Muscle layer of duodenum (tissue), 2 donors: ENCODE measurements around the gene ESR2.

Source experiments
- H3K27ac ChIP-seq: one replicate; pipeline ENCODE4 v1.7.0; 2013; ENCODE audit warnings: mild to moderate bottlenecking, low read length
- H3K27me3 ChIP-seq: one replicate; pipeline ENCODE4 v1.7.0; 2013; ENCODE audit warnings: low read depth, mild to moderate bottlenecking, control low read depth, low read length
- H3K36me3 ChIP-seq, 2 donors: one replicate each; pipeline ENCODE4 v1.7.0; 2013; ENCODE audit warnings: low read length in 2 of 2, control low read depth in 1 of 2, mild to moderate bottlenecking in 1 of 2; ENCODE audit not compliant: insufficient read depth in 2 of 2, control insufficient read depth in 1 of 2
- H3K4me1 ChIP-seq, 2 donors: one replicate each; pipeline ENCODE4 v1.7.0; 2013; ENCODE audit warnings: low read length in 2 of 2, mild to moderate bottlenecking in 2 of 2, control low read depth in 1 of 2, moderate library complexity in 1 of 2; ENCODE audit not compliant: insufficient read depth in 2 of 2, control insufficient read depth in 1 of 2
- H3K4me3 ChIP-seq, 2 donors: one replicate each; pipeline ENCODE4 v1.7.0; 2013; ENCODE audit warnings: low read length in 2 of 2, low read depth in 1 of 2, mild to moderate bottlenecking in 1 of 2
- H3K9me3 ChIP-seq, 2 donors: one replicate each; pipeline ENCODE4 v1.7.0; 2013; ENCODE audit warnings: low read length in 2 of 2, control low read depth in 1 of 2, mild to moderate bottlenecking in 1 of 2; ENCODE audit not compliant: control insufficient read depth in 1 of 2
- donor health status: healthy.

The ESR2 gene

GRCh38 chr14:64298773-64299172, 4.6 kb upstream of the ESR2 start:
- Histone ChIP-seq H3K36me3 (no peaks in the 10 kb centered on the region), H3K9me3 (no peaks in the 10 kb centered on the region), H3K4me1 (peaks cover 0 to 12% of the 10 kb centered on the region in 2 donors), H3K27me3 (peaks cover 8% of the 10 kb centered on the region), H3K27ac (no peak overlapping the region), H3K4me3 (no peak overlapping the region)

DNA sequence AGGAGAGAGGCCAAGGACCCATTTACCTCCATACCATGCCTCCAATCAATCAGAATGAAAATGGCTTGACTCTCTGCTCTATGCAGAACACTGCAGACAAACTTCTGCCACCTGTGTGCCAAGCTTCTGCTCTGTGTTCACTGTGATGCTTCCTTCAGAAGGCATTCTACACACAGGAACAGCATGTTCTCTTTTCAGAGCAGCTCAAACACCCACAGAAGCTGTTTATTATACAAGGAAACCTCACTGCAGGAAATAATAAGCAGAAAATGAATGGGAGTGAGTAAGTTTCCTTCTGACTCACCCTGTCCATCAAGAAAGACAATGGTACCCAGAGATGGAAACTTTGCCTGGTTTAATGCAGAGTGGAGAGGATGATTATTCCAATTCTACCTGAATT, 2.4 kb upstream of the ESR2 start:
- Histone ChIP-seq H3K27me3 (peaks cover 8% of the 10 kb centered on the region), H3K4me1 (peaks cover 0 to 14% of the 10 kb centered on the region in 2 donors), H3K4me3 (no peak overlapping the region), H3K27ac (no peak overlapping the region), H3K36me3 (no peaks in the 10 kb centered on the region), H3K9me3 (no peaks in the 10 kb centered on the region)

DNA sequence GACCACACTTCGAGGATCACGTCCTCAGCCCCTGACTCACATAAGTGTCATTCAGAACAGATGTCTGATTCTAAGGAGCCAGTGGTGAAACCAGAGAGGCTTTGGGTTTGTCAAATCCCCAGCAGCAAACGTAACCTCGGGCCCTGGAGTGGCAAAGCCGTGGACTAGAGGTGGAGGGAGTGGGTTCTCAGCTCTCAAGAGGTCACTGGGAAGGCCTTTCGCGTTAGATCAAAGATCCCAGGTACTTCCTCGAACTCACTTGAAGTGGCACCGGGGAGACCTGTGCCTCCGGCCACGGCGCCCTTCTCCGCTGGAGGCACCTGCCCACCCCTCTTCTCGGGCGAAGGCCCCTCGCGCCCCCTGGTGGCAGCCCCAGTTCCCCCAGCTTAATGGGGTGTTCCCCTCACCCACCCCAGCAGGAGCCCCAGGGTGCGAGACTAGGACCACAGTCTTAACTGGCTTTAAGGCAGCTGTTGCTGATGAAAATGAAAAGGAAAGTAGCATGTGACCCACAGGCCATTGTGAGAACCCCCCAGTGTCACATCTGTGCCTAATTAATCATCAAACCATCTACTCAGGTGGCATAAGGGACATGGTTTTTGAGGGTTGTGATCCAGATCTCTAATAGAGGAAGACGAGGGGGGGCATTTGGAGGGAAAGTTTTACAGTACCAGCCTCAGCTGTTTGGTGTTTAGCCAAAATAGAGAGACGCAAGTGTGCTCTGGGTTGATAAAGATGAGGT, 672 bp upstream of the ESR2 start:
- Histone ChIP-seq H3K27me3 (peaks cover 8% of the 10 kb centered on the region), H3K9me3 (no peaks in the 10 kb centered on the region), H3K4me3 (peak overlapping the region; percentile 63 to 66), H3K4me1 (peaks cover 0 to 14% of the 10 kb centered on the region in 2 donors), H3K27ac (no peak overlapping the region), H3K36me3 (no peaks in the 10 kb centered on the region)

DNA sequence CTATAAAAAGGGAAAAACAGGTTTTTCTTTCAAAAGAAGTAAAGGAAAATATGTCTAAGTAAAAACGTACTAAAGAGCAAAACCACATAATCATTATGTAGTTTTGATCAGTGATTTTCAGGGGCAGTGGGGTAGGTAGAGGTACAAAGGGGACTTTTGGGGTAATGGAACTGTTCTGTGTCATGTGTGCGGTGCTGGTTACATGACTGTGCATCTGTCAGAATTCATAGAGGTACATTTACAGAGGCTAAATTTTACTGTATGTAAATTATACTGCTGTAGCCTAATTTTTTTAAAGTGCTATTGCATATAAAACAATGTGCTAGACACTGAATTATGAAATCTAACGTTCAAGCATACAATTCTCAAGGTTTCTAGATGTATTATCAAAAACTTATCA, 2.0 kb downstream of the ESR2 start:
- no peaks in the 10 kb centered on the region for H3K36me3 ChIP-seq
- H3K27me3 ChIP-seq, result peaks cover 8% of the 10 kb centered on the region

GRCh38 chr14:64289571-64289970, 4.6 kb downstream of the ESR2 start:
- Histone ChIP-seq H3K27me3 (peaks cover 8% of the 10 kb centered on the region), H3K4me3 (no peak overlapping the region), H3K9me3 (no peaks in the 10 kb centered on the region), H3K4me1 (peaks cover 0 to 10% of the 10 kb centered on the region in 2 donors), H3K27ac (no peak overlapping the region), H3K36me3 (no peaks in the 10 kb centered on the region)

More for the DNA sequence above, 2.0 kb downstream of the ESR2 start:
- H3K4me1 ChIP-seq, result peaks cover 0 to 14% of the 10 kb centered on the region in 2 donors
- H3K27ac ChIP-seq, result no peak overlapping the region
- H3K4me3 ChIP-seq, result no peak overlapping the region
- H3K9me3 ChIP-seq, result no peaks in the 10 kb centered on the region

- Histone ChIP-seq H3K27me3 (no peaks in the 10 kb centered on the region), H3K4me3 (no peak overlapping the region), H3K27ac (no peak overlapping the region), H3K36me3 (no peaks in the 10 kb centered on the region), H3K4me1 (no peaks in the 10 kb centered on the region), H3K9me3 (no peaks in the 10 kb centered on the region)
These were observed 12.4 kb downstream of the ESR2 start for GRCh38 chr14:64281805-64282204.

GRCh38 chr14:64279704-64280668, 14.2 kb downstream of the ESR2 start:
- Histone ChIP-seq H3K4me3 (no peak overlapping the region), H3K4me1 (no peaks in the 10 kb centered on the region), H3K9me3 (no peaks in the 10 kb centered on the region), H3K27me3 (no peaks in the 10 kb centered on the region), H3K27ac (no peak overlapping the region), H3K36me3 (no peaks in the 10 kb centered on the region)

DNA sequence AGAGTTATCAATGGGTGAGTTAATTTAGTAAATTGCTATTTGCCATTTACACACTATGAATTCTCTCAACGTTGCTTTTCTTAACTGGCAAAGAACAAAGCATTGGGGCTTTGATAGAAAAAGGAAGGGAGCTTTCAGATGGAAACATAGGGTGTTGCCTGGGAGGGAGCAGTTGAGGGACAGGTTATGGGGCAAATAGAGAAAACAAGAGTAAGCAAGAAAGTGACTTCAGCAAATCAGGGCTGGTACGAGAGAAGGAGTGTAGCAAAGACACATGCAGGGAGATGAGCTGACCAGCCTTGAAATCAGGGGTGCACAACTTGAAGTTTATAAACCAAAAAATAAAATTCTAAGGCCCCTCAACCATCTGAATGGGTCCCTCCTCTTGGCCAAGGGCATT, 15.7 kb downstream of the ESR2 start:
- Histone ChIP-seq H3K27me3 (no peaks in the 10 kb centered on the region), H3K9me3 (peaks cover 0 to 3% of the 10 kb centered on the region in 2 donors), H3K4me3 (no peak overlapping the region), H3K4me1 (no peaks in the 10 kb centered on the region), H3K27ac (no peak overlapping the region), H3K36me3 (no peaks in the 10 kb centered on the region)

DNA sequence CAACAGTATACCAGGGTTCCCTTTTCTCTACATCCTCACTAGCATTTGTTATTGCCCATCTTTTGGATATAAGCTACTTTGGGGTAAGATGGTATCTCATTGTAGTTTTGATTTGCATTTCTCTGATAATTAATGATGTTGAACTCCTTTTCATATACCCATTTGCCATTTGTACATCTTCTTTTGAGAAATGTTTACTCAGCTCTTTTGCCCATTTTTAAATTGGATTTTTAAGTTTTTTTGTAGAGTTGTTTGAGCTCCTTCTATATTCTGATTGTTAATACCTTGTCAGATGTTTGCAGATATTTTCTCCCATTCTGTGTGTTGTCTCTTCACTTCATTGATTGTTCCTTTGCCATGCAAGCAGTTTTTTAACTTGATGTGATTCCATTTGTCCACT, 22.2 kb downstream of the ESR2 start:
- no peaks in the 10 kb centered on the region for H3K36me3 ChIP-seq
- H3K4me3 ChIP-seq, result no peak overlapping the region
- H3K27me3 ChIP-seq, result no peaks in the 10 kb centered on the region
- no peak overlapping the region for H3K27ac ChIP-seq
- H3K9me3 ChIP-seq, result peaks cover 0 to 4% of the 10 kb centered on the region in 2 donors
- no peaks in the 10 kb centered on the region for H3K4me1 ChIP-seq

GRCh38 chr14:64266239-64266638, 27.9 kb downstream of the ESR2 start:
- Histone ChIP-seq H3K4me3 (no peak overlapping the region), H3K27ac (no peak overlapping the region), H3K27me3 (no peaks in the 10 kb centered on the region), H3K9me3 (no peaks in the 10 kb centered on the region), H3K36me3 (no peaks in the 10 kb centered on the region), H3K4me1 (no peaks in the 10 kb centered on the region)

DNA sequence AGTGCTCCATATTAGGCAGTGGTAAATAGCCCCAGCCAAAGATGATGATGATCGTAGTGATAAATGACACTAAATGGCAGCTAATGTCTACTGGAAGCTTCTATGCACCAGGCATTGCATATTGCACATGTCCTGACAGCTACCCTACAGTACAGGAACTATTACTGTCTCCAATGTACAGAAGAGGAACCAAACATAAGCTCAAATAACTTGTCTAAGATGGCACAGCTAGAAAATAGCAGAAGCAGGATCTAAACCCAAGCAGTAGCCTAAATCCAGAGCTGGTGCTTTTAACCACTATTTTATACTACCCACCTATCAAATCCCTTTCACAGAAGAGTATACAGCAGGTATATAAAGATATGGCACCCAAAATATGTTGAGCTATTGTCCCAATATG, 28.9 kb downstream of the ESR2 start:
- Histone ChIP-seq H3K4me1 (no peaks in the 10 kb centered on the region), H3K9me3 (no peaks in the 10 kb centered on the region), H3K36me3 (no peaks in the 10 kb centered on the region), H3K27me3 (no peaks in the 10 kb centered on the region), H3K27ac (no peak overlapping the region), H3K4me3 (no peak overlapping the region)
